ENCODE measurements around the gene SNX1.
"Not testable (repeated sequence)": the region's sequence is repeated elsewhere in the genome, so short reads cannot be mapped to it uniquely, and the experiment has no call there.

The SNX1 gene

DNA sequence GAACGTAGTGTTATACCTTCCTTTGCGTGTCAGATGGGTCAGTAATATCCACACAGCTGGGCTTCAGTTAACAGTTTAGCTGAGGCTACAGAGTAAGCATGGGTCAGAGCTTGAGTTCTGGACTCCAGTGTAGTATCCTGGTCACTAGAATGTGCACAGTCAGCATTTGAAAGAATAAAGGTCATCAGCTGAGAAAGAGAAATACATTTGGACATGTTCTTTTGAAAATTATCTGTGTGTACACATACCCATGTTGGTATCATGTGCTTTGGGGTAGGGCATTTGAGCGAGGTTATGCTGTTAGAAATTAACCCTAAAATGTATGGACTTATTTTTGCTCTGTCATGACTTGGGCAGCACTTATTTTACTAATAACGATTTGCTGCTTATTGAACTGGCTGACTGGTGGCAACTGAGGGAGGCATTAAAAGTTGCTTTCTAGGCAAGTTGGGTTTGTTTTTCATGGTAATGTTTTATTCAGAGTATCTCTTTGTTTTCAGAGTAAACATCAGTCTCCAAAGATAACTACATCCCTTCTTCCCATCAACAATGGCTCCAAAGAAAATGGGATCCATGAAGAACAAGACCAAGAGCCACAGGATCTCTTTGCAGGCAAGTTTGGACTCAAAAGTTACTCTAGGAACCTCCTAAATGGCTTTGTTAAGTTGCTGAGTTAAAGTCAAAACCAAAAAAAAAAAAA is 16.4 kb downstream of the SNX1 start:
- in situ Hi-C loops (cut with MboI; ENCODE audit: low sequenced_read_pairs): no loop called here

DNA sequence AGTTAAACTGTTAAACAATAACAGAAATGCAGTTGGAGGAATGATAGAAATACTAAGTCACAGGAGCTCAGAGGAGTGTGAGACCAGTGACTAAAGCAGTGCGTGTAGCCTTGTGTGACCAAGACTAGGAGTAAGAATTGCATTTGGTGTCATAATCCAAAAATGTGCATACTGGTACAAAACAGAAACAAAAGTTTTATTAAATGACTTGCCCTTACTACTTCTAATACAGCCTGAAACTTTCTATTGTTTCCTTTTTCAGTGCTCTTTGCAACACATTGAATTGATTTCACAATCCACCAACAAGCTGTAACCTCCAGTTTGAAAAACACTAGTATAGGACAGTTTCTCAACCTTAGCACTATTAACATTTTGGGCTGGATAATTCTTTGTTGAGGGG is 17.1 kb downstream of the SNX1 start:
- in situ Hi-C loops (cut with MboI; ENCODE audit: low sequenced_read_pairs): no loop called here

DNA sequence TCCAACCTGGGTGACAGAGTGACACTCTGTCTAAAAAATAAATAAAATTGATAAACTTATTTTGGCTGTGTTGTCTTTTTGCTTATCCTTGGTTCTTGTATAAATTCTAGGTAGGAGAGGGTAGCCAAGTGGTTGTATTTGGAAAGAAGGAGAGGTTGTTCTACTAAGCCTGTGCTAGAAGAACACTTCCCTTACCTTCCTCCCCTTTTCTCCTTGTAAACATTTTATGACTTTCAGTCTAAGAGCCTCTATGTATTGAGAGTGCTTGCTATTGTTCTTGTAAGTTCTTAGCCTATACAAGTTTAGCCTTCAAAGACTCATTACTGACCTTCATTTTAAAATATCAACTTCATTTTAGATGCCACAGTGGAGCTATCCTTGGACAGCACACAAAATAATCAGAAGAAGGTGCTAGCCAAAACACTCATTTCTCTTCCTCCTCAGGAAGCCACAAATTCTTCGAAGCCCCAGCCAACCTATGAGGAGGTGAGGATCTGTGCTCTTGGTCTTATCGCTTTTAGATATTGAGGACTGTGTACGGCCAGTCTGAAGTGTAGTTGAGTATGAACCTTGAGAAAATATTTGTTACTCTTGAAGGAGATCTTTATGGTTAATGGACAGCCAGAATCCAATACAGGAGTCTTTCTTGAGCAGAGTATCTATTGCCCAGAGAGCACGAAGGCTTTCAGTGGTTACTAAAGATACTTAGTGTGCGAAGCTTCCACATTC is 22.1 kb downstream of the SNX1 start:
- in situ Hi-C loops (cut with MboI; ENCODE audit: low sequenced_read_pairs): no loop called here

DNA sequence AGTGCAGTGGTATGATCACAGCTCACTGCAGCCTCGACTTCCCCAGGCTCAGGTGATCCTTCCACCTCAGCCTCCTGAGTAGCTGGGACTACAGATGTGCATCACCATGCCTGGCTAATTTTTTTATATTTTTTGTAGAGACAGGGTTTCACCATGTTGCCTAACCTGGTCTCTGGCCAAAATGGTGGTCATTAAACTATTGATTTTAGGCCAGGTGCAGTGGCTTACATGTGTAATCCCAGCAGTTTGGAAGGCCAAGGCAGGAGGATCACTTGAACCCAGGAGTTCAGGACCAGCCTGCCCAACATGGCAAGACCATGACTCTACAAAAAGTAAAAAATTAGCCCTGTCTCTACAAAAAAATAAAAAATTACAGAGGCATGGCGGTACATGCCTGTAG is 24.5 kb downstream of the SNX1 start:
- in situ Hi-C loops (cut with MboI; ENCODE audit: low sequenced_read_pairs): not testable (repeated sequence)

DNA sequence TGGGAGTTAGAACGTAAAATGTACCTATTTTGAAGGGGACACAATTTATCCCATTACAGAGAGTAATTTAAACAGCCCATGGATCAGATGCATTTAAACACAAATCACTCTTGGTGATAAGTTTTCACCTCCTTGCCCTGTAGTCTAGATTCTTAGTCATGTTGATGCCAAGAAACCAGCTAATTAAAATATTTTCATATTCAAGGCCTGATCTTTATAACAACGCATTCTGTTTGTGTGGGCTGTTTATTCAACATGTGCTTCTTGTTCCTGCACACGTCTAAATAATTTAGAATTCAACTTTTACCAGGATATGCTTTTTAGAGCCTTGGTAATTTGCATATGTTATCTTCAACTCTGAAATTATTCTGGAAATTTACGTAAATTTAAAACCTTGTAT is 25.8 kb downstream of the SNX1 start:
- in situ Hi-C loops (cut with MboI; ENCODE audit: low sequenced_read_pairs): no loop called here

DNA sequence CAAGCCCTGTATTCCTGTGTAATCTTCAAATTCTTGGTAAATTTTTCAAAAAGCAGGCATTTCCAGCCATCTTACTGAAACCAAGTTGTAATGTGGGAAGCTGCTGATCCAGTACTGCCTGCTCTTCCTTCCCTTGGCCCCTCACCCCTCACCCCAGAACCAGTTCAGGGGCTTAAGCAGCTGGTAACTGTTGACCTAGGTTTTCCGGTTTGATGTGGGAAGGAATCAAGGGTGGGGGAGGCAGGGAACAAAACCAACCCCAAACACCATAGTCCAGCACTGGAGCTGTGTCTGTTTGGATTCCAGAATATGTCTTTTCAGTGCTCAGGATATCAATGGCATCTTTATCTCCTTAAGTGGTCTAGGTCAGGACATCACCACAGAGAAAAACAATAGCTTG is 26.7 kb downstream of the SNX1 start:
- in situ Hi-C loops (cut with MboI; ENCODE audit: low sequenced_read_pairs): no loop called here

DNA sequence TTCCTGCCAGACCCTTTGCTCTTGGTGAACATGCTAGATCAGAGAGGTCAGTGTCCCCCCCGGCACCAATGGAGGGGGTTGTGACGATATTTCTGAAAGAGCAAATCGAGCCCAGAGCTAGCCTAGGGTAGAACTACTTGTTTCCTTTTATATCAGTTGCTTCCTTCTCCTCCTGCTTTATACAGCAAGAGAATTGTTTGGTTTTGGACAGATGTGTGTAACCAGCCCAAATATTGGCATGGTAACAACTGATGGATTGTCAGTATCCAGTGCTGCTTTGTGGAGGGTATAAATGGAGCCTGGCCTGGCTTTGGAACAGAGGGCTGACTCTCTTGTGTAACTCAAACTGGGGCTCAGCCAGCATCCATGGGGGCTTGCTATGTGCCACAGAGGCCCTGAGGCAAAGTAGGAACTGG is 27.2 kb downstream of the SNX1 start:
- in situ Hi-C loops (cut with MboI; ENCODE audit: low sequenced_read_pairs): no loop called here

DNA sequence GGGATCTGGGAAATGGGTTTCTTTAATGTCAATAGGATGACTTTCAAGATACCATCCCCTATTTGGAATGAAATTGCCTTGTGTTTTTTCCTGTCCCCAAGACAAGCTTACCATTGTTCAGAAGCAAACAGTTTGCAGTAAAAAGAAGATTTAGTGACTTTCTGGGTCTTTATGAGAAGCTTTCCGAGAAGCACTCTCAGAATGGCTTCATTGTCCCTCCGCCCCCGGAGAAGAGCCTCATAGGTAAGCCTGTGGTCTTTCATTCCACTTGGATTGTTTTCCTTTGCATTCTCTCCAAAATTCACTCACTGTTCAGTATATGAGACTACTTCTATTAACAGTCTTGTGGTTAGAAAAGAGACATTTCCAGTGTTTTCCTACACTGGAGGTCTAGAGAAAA is 30.2 kb downstream of the SNX1 start:
- in situ Hi-C loops (cut with MboI; ENCODE audit: low sequenced_read_pairs): no loop called here

DNA sequence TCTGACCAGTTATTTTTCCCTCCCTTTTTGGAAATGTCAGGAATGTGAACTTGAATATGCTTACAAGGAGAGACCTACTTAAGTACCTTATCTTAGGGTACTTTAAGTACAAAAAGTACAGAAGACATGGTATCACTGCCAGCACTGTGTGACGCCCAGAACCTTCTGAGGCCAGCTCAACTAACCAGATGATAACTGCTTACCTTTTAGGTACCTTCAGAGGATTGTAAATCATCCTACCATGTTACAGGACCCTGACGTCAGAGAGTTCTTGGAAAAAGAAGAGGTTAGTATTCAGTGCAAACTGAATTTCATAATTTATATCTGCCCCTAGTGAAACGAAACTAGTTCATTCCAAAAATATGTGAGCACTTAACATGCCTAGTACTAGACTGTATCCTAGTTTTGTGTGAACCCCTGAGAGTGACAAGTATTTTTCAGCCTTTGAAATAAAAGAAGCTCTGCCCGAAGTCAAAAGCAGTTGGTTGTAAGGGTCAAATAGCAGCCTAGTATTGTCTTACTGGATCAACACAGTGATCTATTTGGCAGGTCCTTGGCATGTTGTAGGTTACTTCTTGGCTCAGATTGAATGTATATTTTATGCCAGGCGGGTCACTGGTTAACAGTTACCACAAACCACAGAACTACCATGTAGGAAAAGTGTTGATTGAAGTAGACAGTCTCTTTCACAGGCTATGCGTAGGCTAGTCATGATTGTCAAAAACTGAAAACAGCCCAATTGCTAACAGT is 31.9 kb downstream of the SNX1 start:
- in situ Hi-C loops (cut with MboI; ENCODE audit: low sequenced_read_pairs): no loop called here

DNA sequence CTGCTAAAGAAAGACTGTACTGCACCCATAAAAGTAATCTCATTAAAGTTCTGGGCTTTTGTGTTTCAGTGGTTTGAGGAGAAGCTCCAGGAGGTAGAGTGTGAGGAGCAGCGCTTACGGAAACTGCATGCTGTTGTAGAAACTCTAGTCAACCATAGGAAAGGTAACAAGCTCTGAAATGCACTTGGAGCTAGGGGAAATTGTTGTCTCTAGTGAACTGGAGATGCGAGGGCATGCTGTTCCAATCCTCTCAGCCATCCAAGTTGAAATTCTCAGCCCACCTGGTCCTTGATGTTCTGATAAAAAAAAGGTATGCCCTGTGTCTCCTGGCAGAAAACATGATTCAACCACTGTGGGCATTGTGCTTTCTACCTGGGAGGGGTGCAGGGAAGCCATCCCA is 34.4 kb downstream of the SNX1 start:
- in situ Hi-C loops (cut with MboI; ENCODE audit: low sequenced_read_pairs): no loop called here

DNA sequence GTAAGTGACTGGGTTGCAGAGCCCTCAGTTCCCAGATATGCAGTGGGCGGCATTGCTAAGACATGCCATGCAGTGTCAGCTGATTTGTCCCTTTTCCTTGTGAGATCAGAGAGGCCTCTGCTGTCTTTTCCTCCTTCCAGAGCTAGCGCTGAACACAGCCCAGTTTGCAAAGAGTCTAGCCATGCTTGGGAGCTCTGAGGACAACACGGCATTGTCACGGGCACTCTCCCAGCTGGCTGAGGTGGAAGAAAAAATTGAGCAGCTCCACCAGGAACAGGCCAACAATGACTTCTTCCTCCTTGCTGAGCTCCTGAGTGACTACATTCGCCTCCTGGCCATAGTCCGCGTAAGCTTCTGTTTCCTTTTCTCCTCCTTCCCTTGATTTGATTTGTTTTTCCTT is 35.8 kb downstream of the SNX1 start:
- in situ Hi-C loops (cut with MboI; ENCODE audit: low sequenced_read_pairs): no loop called here

DNA sequence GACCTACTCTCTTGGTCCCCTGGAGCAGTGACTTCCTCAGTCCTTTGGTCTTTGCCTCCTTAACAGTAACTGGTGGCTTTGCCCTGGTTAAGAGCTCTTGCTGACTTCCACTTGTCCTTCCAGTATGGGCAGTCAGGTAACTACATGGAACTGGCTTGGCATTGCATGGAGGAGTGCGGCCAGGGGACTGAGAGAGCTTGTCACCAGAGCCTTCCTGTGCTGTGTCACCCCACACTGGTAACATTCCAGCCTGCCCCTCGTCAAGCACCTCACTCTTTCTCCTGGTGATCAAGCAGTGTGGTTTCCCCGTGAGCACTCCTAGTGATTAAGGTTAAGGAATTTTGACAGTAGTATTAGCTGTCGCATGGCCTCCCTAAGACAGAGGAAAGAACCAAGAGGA is 36.4 kb downstream of the SNX1 start:
- in situ Hi-C loops (cut with MboI; ENCODE audit: low sequenced_read_pairs): no loop called here

DNA sequence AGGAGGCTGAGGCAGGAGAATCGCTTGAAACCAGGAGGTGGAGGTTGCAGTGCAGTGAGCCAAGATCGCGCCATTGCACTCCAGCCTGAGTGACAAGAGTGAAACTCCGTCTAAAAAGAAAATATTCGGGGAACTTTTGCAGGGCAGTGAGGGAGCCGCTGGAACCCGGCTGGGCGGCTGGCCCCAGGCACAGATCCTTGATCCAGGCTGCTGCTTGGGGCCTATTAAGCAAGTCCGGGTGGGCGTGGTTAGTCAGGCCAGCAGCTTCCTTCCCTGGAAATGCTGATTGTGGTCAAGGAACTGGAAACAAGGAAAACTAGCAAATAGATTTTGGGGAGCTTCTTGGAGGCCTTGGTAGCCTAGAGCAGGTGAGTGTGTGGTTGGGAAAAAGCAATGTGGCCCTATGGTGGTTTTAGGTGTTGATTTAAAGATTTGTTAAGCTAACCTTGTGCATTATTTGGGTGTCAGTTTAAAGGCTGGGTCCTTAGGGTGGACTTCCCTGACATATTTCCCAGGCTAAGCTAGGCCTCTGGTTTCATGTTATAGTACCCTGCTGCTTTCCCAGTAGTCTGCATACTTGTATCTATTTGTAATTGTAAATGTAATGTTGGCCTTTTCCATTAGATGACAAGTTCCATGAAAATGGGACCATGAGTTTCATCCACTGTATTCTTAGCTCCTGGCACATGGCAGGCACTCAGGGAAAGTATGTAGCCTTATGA is 38.0 kb downstream of the SNX1 start:
- in situ Hi-C loops (cut with MboI; ENCODE audit: low sequenced_read_pairs): no loop called here

DNA sequence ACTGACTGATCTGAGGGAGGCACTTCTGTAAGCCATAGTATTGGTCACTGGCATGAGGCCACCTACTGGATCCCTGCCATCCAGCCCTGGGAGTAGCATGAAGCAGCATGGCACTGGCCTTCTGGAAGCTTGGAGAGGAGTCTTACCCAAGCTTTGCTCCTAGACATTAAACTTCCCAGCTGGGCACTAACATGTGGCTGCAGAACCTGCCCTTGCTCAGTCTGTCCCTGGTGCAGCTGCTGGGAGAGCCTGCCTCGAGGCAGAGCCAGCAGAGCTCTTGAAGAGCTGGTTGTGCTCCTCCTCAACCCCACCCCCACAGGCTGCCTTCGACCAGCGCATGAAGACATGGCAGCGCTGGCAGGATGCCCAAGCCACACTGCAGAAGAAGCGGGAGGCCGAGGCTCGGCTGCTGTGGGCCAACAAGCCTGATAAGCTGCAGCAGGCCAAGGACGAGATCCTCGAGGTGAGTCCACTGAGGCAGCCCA is 38.6 kb downstream of the SNX1 start:
- in situ Hi-C loops (cut with MboI; ENCODE audit: low sequenced_read_pairs): no loop called here

DNA sequence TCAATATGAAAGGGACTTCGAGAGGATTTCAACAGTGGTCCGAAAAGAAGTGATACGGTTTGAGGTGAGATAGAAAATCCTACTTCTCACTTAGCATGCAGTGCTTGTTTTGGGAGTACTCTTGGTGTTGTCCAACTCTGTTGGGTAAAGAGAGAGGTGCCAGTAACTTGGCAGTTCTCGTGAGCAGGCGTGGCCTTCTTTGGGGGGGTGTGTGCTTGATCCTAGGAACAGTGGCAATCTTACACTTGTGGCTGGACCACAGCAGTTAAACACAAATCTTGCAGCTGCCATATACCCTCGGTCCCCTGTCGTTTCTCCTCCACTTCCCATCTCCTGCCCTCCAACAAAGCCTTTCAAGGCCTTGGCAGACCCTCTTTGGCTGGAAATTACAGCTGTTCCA is 40.6 kb downstream of the SNX1 start:
- in situ Hi-C loops (cut with MboI; ENCODE audit: low sequenced_read_pairs): no loop called here

DNA sequence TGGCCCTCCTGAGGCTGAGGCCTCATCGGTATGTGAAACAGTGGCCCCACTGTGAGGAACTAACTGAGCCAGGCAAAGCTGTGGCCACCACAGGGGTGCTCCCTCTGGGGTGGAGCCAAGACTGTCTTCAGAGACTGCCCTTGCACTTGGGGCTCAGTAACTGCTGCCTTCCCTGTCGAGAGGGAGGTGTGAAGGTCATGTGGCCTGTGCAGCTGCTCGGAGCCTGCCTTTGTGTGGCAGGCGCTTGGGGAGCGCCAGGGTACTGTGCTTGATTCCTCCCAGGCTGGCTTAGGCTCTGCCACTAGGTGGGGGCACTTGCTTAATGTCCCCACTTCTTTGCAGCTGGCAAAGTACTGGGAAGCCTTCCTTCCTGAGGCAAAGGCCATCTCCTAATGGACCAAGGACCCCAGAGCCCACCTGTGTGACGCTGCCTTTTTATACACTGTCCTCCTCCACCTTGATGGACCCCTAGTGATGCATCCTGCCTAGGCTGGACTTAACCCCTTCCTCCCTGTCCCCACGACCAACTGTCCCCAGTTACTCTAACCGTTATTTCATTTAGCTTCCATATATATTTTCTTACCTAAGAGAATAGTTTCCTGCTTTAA is 41.5 kb downstream of the SNX1 start:
- in situ Hi-C loops (cut with MboI; ENCODE audit: low sequenced_read_pairs): no loop called here

DNA sequence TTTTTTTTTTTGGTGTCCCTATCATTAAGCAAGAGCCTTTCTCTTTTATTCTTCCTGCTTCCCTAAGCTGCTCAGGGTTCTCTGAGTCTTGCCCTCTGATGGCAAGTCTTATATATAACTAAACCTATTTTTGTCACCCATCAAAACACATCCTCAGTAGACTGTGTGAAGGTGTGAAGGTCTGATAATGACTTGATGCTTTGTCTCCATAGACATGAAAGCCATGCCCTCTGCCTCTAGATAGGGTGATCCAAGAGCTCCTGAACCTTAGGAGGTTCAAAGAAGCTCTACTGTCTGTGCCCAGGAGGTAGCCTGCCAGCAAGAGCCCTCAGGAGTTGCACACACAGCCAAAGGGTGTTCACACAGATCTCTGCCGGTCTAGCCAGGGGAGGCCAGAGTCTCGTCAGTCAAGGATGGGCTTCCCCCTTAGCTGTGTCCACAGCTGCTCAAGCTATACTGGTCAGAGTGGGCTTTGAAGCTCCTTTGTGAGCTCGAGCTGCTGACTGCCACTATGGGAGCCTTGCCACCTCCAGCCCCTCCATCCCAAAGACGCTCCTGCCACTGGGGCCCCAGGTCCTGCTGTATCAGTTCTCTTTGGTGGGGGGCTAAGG is 42.7 kb downstream of the SNX1 start:
- in situ Hi-C loops (cut with MboI; ENCODE audit: low sequenced_read_pairs): no loop called here

DNA sequence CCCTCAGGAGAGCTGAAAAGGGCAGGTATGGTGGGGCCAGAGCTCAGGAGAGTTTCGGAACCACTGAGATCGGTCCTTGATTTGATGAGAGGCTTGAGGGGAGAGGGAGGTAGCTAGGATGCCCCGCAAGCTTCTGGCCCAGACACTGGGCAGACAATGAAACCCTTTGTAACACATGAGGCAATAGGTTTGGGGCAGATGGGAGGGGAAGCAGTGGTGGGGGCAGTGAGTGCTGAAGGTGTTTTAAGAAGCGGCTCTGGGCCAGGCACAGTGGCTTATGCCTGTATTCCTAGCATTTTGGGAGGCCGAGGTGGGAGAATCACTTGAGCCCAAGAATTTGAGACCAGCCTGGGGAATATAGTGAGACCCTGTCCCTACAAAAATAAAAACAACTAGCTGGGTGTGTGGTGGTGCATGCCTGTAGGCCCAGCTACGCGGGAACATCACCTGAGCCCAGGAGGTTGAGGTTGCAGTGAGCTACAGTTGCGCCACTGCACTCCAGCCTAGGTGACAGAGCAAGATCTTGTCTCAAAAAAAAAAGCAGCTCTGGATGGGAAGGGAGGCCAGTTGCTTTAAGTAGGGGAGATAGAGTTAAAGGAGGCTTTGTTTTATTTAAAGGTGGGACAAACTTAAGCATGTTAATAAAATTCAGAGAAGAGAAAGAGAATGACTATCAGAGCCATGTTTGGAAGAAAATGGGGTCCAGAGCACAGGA is 46.2 kb downstream of the SNX1 start:
- in situ Hi-C loops (cut with MboI; ENCODE audit: low sequenced_read_pairs): no loop called here

DNA sequence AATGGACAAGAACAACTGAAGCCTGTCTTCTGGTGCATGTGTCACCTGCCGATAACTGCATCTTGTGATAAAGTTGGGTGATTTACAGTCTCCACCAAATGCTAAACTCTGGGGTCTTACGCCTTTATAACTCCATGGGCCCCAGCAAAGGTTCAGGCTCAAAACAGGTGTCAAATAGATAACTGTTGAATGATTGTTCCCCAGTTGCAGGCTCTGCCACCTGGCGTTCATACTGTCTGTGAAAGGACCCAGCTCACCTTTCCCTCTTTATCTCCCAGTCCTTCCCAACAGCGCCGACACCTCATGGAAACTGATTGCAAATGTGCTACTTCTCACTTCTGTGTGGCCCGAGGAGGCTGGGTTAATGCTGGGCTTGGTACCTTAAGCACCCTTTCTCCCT is 47.5 kb downstream of the SNX1 start:
- in situ Hi-C loops (cut with MboI; ENCODE audit: low sequenced_read_pairs): no loop called here

DNA sequence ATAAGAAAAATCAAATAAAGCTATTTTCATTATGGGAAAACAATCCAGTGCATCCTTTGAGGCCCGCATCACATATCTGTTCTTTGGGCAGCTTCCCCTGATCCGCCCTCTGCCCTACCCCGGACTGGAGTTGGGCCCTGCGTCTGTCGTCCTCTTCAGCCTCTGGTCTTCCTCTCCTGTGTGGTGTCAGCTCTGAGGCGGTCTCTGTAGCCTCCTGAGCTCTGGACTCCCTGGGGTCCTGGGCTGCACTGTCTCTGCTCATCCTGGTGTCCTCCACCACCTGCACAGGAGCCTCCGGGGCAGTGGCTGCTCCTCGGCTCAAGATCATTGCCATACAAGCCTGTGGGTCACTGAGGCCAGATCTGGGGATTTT is 48.4 kb downstream of the SNX1 start:
- in situ Hi-C loops (cut with MboI; ENCODE audit: low sequenced_read_pairs): no loop called here
